GM06990 (cell line): Measurements from ENCODE around the gene HERC6.

Experiments
- DNase-seq: peaks from one replicate; pipeline ENCODE4 v3.0.0-alpha.2; 2011; ENCODE audit not compliant: insufficient read length; ENCODE audit errors: extremely low read depth
- H3K27me3 ChIP-seq: replicated peaks from 2 replicates; pipeline ENCODE4 v1.6.0; 2011; ENCODE audit warnings: low read length; ENCODE audit not compliant: control insufficient read depth, insufficient read depth
- H3K36me3 ChIP-seq: 2 replicates; pipeline ENCODE4 v1.5.1; 2011; ENCODE audit warnings: low read length; ENCODE audit not compliant: control insufficient read depth, insufficient read depth
- H3K4me3 ChIP-seq: replicated peaks from 2 replicates; pipeline ENCODE4 v1.5.1; 2011; ENCODE audit warnings: low read depth, mild to moderate bottlenecking, control low read depth, low read length
- TF ChIP-seq, protein P1 (sequence below): IDR thresholded peaks from 2 replicates; pipeline ENCODE4 v1.5.1; 2011; ENCODE audit warnings: low read length, control low read depth, mild to moderate bottlenecking, inconsistent platforms; ENCODE audit not compliant: insufficient read depth, poor library complexity, severe bottlenecking

HERC6 gene

DNA sequence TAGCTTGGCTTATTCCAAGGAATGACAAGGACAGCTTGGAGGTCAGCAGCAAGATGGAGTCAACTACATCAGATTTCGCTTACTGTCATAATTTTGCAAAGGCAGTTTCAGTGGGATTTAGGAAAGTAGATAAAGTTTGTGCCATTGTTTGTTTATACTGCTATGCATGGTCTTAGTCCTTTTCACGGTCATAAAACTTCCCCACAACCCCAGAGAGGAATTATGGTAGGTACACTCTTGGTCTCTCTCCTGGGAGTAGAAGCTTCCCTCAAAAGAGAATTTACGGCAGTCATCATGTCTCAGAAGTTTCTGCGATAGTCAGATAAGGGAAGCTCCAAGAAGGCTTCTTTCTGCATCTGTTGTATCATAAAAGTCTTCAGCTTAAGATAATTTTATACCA, 27.9 kb upstream of the HERC6 start:
- TF ChIP-seq, protein P1, sequence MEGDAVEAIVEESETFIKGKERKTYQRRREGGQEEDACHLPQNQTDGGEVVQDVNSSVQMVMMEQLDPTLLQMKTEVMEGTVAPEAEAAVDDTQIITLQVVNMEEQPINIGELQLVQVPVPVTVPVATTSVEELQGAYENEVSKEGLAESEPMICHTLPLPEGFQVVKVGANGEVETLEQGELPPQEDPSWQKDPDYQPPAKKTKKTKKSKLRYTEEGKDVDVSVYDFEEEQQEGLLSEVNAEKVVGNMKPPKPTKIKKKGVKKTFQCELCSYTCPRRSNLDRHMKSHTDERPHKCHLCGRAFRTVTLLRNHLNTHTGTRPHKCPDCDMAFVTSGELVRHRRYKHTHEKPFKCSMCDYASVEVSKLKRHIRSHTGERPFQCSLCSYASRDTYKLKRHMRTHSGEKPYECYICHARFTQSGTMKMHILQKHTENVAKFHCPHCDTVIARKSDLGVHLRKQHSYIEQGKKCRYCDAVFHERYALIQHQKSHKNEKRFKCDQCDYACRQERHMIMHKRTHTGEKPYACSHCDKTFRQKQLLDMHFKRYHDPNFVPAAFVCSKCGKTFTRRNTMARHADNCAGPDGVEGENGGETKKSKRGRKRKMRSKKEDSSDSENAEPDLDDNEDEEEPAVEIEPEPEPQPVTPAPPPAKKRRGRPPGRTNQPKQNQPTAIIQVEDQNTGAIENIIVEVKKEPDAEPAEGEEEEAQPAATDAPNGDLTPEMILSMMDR, result no peak
- DNase-seq, result no peak
- H3K36me3 ChIP-seq, result no peaks in the 10 kb centered on the region
- no peaks in the 10 kb centered on the region for H3K27me3 ChIP-seq
- H3K4me3 ChIP-seq, result no peak overlapping the region

DNA sequence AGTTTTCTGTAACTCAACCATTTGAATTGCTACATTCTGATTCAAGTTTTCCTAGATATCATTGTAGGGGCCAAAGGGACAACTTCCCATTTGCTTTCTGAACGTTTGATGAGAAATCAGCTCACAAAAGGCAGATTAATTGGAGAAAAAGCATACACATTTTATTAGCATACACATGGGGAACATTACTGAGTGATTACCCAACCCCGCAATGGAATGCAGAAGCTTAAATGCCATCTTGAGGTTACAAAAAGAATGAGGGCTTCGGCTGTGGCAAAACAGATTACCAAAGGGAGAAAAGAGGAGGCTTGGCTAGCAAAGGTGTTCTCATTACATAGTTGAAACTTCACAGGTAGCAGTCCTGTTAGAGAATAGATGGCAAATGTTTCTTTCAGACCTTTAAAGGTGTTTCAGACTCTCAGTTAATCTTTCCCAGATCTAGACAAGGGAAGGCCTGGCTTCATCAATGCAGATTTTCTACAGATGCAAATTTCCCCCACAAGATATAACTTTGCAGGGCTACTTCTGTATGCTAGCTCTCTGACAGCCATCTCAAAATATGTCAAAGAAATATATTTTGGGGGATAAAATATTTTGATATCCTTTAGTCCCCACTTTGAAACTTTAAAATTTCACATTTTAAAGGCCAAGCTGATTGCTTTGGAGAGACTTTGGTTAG, 26.5 kb upstream of the HERC6 start:
- Histone ChIP-seq H3K36me3 (no peaks in the 10 kb centered on the region), H3K27me3 (no peaks in the 10 kb centered on the region), H3K4me3 (no peak overlapping the region)
- TF ChIP-seq, protein P1, result no peak
- DNase-seq, result no peak

- no peak for DNase-seq
- no peaks in the 10 kb centered on the region for H3K36me3 ChIP-seq
Measured at GRCh38 chr4:88353324-88353723, 25.3 kb upstream of the HERC6 start.

GRCh38 chr4:88356771-88357170, 21.9 kb upstream of the HERC6 start:
- no peaks in the 10 kb centered on the region for H3K36me3 ChIP-seq
- TF ChIP-seq, protein P1, result no peak
- H3K27me3 ChIP-seq, result no peaks in the 10 kb centered on the region
- DNase-seq, result no peak
- no peak overlapping the region for H3K4me3 ChIP-seq

More at GRCh38 chr4:88353324-88353723, 25.3 kb upstream of the HERC6 start:
- TF ChIP-seq, protein P1, result no peak
- no peaks in the 10 kb centered on the region for H3K27me3 ChIP-seq
- no peak overlapping the region for H3K4me3 ChIP-seq

GRCh38 chr4:88357262-88357661, 21.4 kb upstream of the HERC6 start:
- Histone ChIP-seq H3K36me3 (no peaks in the 10 kb centered on the region), H3K27me3 (no peaks in the 10 kb centered on the region), H3K4me3 (no peak overlapping the region)
- TF ChIP-seq, protein P1, result no peak
- no peak for DNase-seq

- Histone ChIP-seq H3K36me3 (no peaks in the 10 kb centered on the region), H3K27me3 (no peaks in the 10 kb centered on the region), H3K4me3 (no peak overlapping the region)
- TF ChIP-seq, protein P1, result no peak
- DNase-seq, result no peak
Measured at GRCh38 chr4:88359558-88359957, 19.1 kb upstream of the HERC6 start.
